Esophagus muscularis mucosa (tissue), 3 donors: ENCODE data around the gene C3orf33.

ENCODE experiments used
- CTCF ChIP-seq, 3 experiments: fragments of 200-600 bp in 2 of 3; fragments of 450-650 bp in 1 of 3; sonication (generic) in 2 of 3; IDR thresholded peaks; one replicate each; pipeline ENCODE4 v1.5.1; 2017 to 2019; ENCODE audit warnings: antibody characterized with exemption in 3 of 3, mild to moderate bottlenecking in 2 of 3, moderate library complexity in 1 of 3
- POLR2A ChIP-seq: fragments of 450-650 bp; IDR thresholded peaks from one replicate; pipeline ENCODE4 v1.6.1; 2017; ENCODE audit warnings: antibody characterized with exemption, moderate library complexity, mild to moderate bottlenecking, low read depth
- POLR2AphosphoS5 ChIP-seq, 2 donors: sonication (generic); formaldehyde crosslinking; IDR thresholded peaks; one replicate each; pipeline ENCODE4 v1.6.1; 2017; ENCODE audit warnings: antibody characterized with exemption in 2 of 2

- TF ChIP-seq CTCF (IDR thresholded peaks at IDR 0.05) (no peak), POLR2A (no peak), POLR2AphosphoS5 (IDR thresholded peaks at IDR 0.05) (no peak)
Observed at GRCh38 chr3:155747286-155747945, 58.7 kb downstream of the C3orf33 start.
